Measurements from ENCODE around the gene GRM8.

GRM8 gene

GRCh38 chr7:126659124-126659523, 593.6 kb downstream of the GRM8 start:
- no peak overlapping the region for H3K4me3 ChIP-seq (ENCODE audit: control insufficient read depth, low read depth, low read length)
- TF ChIP-seq, protein P1, sequence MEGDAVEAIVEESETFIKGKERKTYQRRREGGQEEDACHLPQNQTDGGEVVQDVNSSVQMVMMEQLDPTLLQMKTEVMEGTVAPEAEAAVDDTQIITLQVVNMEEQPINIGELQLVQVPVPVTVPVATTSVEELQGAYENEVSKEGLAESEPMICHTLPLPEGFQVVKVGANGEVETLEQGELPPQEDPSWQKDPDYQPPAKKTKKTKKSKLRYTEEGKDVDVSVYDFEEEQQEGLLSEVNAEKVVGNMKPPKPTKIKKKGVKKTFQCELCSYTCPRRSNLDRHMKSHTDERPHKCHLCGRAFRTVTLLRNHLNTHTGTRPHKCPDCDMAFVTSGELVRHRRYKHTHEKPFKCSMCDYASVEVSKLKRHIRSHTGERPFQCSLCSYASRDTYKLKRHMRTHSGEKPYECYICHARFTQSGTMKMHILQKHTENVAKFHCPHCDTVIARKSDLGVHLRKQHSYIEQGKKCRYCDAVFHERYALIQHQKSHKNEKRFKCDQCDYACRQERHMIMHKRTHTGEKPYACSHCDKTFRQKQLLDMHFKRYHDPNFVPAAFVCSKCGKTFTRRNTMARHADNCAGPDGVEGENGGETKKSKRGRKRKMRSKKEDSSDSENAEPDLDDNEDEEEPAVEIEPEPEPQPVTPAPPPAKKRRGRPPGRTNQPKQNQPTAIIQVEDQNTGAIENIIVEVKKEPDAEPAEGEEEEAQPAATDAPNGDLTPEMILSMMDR (conservative IDR thresholded peaks at IDR 0.05; ENCODE audit: control insufficient read depth, insufficient read depth, low read depth, low read length) = no peak
- no peak for DNase-seq (ENCODE audit: low read depth)

DNA sequence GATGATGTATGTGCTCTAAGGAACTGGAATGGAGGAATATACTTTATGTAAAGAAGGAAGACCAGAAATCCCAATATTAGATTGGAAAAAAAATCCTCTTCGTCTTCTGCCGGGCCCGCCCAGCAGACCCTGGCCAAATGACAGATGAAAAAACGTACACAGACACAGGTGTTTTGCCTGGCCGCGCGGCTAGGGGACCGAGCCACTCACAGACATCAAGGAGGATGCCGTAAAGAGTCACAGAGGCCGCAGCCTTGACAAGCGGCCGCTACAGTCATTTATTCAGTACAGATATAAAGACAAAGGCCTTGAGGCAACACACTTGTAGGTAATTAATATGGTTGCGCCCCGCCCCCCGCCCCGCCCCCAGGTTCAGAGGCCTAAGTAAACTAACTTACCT, 594.1 kb downstream of the GRM8 start:
- TF ChIP-seq, protein P1 (conservative IDR thresholded peaks at IDR 0.05; ENCODE audit: control insufficient read depth, insufficient read depth, low read depth, low read length) = no peak
- DNase-seq (ENCODE audit: low read depth) = no peak
- no peak overlapping the region for H3K4me3 ChIP-seq (ENCODE audit: control insufficient read depth, low read depth, low read length)

DNA sequence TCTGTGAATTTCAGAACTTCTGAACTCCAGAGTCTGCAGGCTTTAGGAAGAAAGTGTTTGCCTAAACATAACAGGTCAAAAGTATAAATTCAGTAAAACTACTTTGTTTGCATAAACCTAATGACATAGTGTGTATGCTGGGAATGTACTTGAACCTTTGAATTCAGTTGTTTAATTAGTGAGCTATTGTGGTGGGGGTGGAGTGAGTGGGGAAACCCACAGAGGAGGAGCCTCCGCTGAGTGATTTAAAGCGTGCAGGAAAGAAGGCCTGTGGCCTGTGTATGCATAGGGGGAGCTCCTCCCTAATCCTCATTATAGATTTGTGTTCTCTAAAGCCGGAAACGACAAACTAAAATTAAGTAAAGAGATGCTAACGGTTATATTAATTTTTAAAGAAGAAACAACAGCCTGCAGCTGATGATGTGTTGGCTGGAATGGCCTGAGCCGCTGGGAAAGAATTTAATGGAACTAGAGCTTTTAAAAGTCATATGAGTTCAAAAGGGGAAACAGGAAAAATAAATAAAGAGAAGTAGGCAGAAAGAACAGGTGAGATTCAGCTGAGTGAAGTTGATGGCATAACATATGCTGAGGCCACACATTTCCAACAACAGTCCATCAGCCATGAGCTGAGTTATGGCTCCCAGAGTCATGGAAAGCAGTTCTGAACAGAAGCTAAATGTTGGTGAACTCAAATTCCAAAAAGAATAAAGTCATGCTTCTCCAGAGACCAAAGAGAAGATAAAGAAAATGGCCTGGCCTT, 595.0 kb downstream of the GRM8 start:
- H3K4me3 ChIP-seq (ENCODE audit: control insufficient read depth, low read depth, low read length) = no peak overlapping the region
- no peak for DNase-seq (ENCODE audit: low read depth)
- TF ChIP-seq, protein P1 (conservative IDR thresholded peaks at IDR 0.05; ENCODE audit: control insufficient read depth, insufficient read depth, low read depth, low read length) = no peak

DNA sequence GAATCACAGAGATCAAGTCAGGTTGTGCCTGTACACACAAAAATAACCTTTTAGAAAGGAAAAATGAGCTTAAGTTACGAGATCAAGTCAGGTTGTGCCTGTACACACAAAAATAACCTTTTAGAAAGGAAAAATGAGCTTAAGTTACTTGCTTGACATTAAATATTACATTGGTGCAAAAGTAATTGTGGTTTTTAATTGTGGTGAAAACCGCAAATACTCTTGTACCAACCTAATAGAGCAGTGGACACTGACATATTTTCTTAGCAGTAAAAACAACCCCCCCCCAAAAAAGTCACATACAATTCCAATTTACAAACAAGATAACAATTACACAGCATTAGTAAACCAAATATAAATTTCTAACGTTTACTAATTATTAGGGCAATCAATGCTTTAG, 595.6 kb downstream of the GRM8 start:
- H3K4me3 ChIP-seq (ENCODE audit: control insufficient read depth, low read depth, low read length) = no peak overlapping the region
- TF ChIP-seq, protein P1 (conservative IDR thresholded peaks at IDR 0.05; ENCODE audit: control insufficient read depth, insufficient read depth, low read depth, low read length) = no peak
- DNase-seq (ENCODE audit: low read depth) = no peak

- no peak for DNase-seq (ENCODE audit: low read depth)
- no peak overlapping the region for H3K4me3 ChIP-seq (ENCODE audit: control insufficient read depth, low read depth, low read length)
- TF ChIP-seq, protein P1 (conservative IDR thresholded peaks at IDR 0.05; ENCODE audit: control insufficient read depth, insufficient read depth, low read depth, low read length) = no peak
Measured at GRCh38 chr7:126656165-126656564, 596.6 kb downstream of the GRM8 start.

DNA sequence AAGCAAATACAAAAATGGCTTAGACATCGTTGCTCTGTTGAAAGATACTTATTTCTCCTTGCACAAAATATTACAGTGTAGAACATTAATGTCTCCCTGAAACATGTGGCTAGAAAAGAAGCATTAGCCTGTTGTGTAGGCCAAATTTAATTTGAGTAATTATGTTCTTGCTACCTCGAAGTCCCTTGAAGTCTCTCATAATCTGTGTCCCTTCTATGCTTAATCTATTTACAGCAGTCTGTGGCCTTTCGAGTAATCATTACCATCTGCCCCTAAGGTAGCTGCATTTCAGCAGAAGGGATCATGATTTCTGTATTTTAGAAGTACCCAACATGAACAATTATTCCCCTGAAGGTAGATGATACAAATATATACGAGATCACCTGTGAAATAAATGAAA, 615.2 kb downstream of the GRM8 start:
- H3K4me3 ChIP-seq (ENCODE audit: control insufficient read depth, low read depth, low read length) = no peak overlapping the region
- no peak for DNase-seq (ENCODE audit: low read depth)
- TF ChIP-seq, protein P1 (conservative IDR thresholded peaks at IDR 0.05; ENCODE audit: control insufficient read depth, insufficient read depth, low read depth, low read length) = no peak
